ENCODE data around the gene ATR.

DNA sequence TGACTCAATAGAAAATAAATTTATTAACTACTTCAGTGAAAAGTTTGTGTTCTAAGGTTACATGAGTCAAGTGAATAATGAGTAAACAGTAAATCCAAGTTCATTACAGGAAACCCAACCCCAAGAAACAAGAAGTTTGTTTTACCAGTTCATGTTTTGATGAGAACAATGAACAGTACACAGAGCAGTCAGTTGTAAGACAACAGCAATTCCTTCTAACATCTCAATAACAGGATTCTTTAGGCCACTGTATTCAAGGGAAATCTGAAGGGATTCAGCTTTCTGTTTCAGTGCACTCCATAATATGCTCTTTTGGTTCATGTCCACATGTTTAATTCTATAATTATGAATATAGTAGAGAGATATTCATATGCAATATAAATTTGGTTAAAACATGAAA lies 18.4 kb downstream of the ATR start:
- TF ChIP-seq, protein P1, sequence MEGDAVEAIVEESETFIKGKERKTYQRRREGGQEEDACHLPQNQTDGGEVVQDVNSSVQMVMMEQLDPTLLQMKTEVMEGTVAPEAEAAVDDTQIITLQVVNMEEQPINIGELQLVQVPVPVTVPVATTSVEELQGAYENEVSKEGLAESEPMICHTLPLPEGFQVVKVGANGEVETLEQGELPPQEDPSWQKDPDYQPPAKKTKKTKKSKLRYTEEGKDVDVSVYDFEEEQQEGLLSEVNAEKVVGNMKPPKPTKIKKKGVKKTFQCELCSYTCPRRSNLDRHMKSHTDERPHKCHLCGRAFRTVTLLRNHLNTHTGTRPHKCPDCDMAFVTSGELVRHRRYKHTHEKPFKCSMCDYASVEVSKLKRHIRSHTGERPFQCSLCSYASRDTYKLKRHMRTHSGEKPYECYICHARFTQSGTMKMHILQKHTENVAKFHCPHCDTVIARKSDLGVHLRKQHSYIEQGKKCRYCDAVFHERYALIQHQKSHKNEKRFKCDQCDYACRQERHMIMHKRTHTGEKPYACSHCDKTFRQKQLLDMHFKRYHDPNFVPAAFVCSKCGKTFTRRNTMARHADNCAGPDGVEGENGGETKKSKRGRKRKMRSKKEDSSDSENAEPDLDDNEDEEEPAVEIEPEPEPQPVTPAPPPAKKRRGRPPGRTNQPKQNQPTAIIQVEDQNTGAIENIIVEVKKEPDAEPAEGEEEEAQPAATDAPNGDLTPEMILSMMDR (IDR thresholded peaks at IDR 0.05), result no peak
- no peak for TF ChIP-seq POLR2AphosphoS5 (IDR thresholded peaks at IDR 0.05)
- TF ChIP-seq POLR2A (IDR thresholded peaks at IDR 0.05), result no peak
- TF ChIP-seq EP300 (IDR thresholded peaks at IDR 0.05), result no peak
